WTC11 (cell line): ENCODE measurements around the gene C8B. TPM values are rescaled to one million over a fixed set of nuclear protein-coding genes. Genes with fewer than 3 reads are reported as not detected.

ENCODE experiments used
- ATAC-seq: fragments of 200-7000 bp; cut with Tn5 transposase; 2 replicates; pipeline ENCODE4 v1.10.0; 2021; ENCODE audit warnings: mild to moderate bottlenecking, moderate library complexity
- CTCF ChIA-PET: fragments of 300-600 bp; sonication (Branson Sonifier 250); formaldehyde crosslinking; loops from one replicate; lab custom pipeline; 2021; ENCODE audit warnings: antibody characterized with exemption; lab: Charles Lee
- POLR2A ChIA-PET: fragments of 350-600 bp; sonication (Branson Sonifier 250); formaldehyde crosslinking; loops from one replicate; lab custom pipeline; 2021; ENCODE audit warnings: antibody characterized with exemption; lab: Charles Lee
- DNase-seq: peaks from one replicate; pipeline ENCODE4 v3.0.0; 2021; ENCODE audit warnings: low spot score
- H3K27ac Mint-ChIP-seq: 2 replicates; pipeline ENCODE4 v1.8.0; 2021; ENCODE audit warnings: mixed read lengths
- H3K27me3 Mint-ChIP-seq: 2 replicates; pipeline ENCODE4 v1.8.0; 2021; ENCODE audit warnings: low read depth, mild to moderate bottlenecking, moderate library complexity, mixed read lengths
- H3K36me3 Mint-ChIP-seq: 2 replicates; pipeline ENCODE4 v1.8.0; 2021; ENCODE audit warnings: mixed read lengths
- H3K4me1 Mint-ChIP-seq: 2 replicates; pipeline ENCODE4 v1.8.0; 2022; ENCODE audit warnings: mixed read lengths
- H3K4me3 Mint-ChIP-seq: 2 replicates; pipeline ENCODE4 v1.8.0; 2021; ENCODE audit warnings: mild to moderate bottlenecking, moderate library complexity, mixed read lengths
- H3K9me3 Mint-ChIP-seq: 2 replicates; pipeline ENCODE4 v1.8.0; 2021; ENCODE audit warnings: mixed read lengths
- AR ChIP-seq: fragments of 250-450 bp; sonication (Bioruptor Pico); IDR thresholded peaks from 2 replicates; pipeline ENCODE4 v1.9.0; 2021; ENCODE audit warnings: mild to moderate bottlenecking
- ARID4B ChIP-seq: sonication (generic); formaldehyde crosslinking; IDR thresholded peaks from 2 replicates; pipeline ENCODE4 v1.8.0; 2023; ENCODE audit warnings: missing genetic modification reagents, mild to moderate bottlenecking, borderline replicate concordance
- ATF6 ChIP-seq: sonication (generic); formaldehyde crosslinking; IDR thresholded peaks from 2 replicates; pipeline ENCODE4 v1.8.1; 2023; ENCODE audit warnings: mild to moderate bottlenecking, missing genetic modification reagents
- E2F4 ChIP-seq: sonication (generic); formaldehyde crosslinking; IDR thresholded peaks from 2 replicates; pipeline ENCODE4 v1.8.1; 2022; ENCODE audit warnings: low read depth, mild to moderate bottlenecking, moderate library complexity, missing genetic modification reagents, borderline replicate concordance
- FOXK1 ChIP-seq: sonication (generic); formaldehyde crosslinking; IDR thresholded peaks from 2 replicates; pipeline ENCODE4 v1.8.0; 2022; ENCODE audit warnings: mild to moderate bottlenecking, moderate library complexity, missing genetic modification reagents
- FOXP1 ChIP-seq: sonication (generic); formaldehyde crosslinking; IDR thresholded peaks from 2 replicates; pipeline ENCODE4 v1.8.0; 2022; ENCODE audit warnings: missing genetic modification reagents, mild to moderate bottlenecking, moderate library complexity, borderline replicate concordance
- IRF2 ChIP-seq: sonication (generic); formaldehyde crosslinking; IDR thresholded peaks from 2 replicates; pipeline ENCODE4 v1.8.0; 2022; ENCODE audit warnings: low read depth, missing genetic modification reagents, borderline replicate concordance
- JUN ChIP-seq: sonication (generic); formaldehyde crosslinking; IDR thresholded peaks from 2 replicates; pipeline ENCODE4 v1.8.0; 2023; ENCODE audit warnings: mild to moderate bottlenecking, missing genetic modification reagents
- NFATC4 ChIP-seq: fragments of 250-450 bp; sonication (Bioruptor Pico); IDR thresholded peaks from 2 replicates; pipeline ENCODE4 v1.9.0; 2021; ENCODE audit warnings: mild to moderate bottlenecking
- NFYB ChIP-seq: sonication (generic); formaldehyde crosslinking; conservative IDR thresholded peaks from 2 replicates; pipeline ENCODE4 v1.8.0; 2022; ENCODE audit warnings: low read depth, missing genetic modification reagents
- TP53 ChIP-seq: sonication (generic); formaldehyde crosslinking; IDR thresholded peaks from 2 replicates; pipeline ENCODE4 v1.8.1; 2023; ENCODE audit warnings: mild to moderate bottlenecking, missing genetic modification reagents
- ZNF138 ChIP-seq: sonication (generic); formaldehyde crosslinking; conservative IDR thresholded peaks from 2 replicates; pipeline ENCODE4 v1.8.1; 2022; ENCODE audit warnings: mild to moderate bottlenecking, moderate library complexity, missing genetic modification reagents
- ZNF232 ChIP-seq: sonication (generic); formaldehyde crosslinking; IDR thresholded peaks from 2 replicates; pipeline ENCODE4 v1.8.0; 2022; ENCODE audit warnings: mild to moderate bottlenecking, missing genetic modification reagents
- ZNF281 ChIP-seq: sonication (generic); formaldehyde crosslinking; IDR thresholded peaks from 2 replicates; pipeline ENCODE4 v1.8.0; 2023; ENCODE audit warnings: mild to moderate bottlenecking, missing genetic modification reagents
- ZNF396 ChIP-seq: fragments of 250-450 bp; sonication (Bioruptor Pico); IDR thresholded peaks from 2 replicates; pipeline ENCODE4 v1.8.0; 2021; ENCODE audit warnings: mild to moderate bottlenecking, moderate library complexity, borderline replicate concordance
- ZNF416 ChIP-seq: fragments of 250-450 bp; sonication (Bioruptor Pico); IDR thresholded peaks from 2 replicates; pipeline ENCODE4 v1.9.0; 2021; ENCODE audit warnings: mild to moderate bottlenecking, inconsistent platforms
- total RNA-seq: library from RNA; stranded (reverse); gene quantifications from 3 replicates; pipeline ENCODE4 v1.2.3, GENCODE V29; 2021
- TF ChIP-seq, protein P1 (sequence below): sonication (generic); formaldehyde crosslinking; IDR thresholded peaks from 2 replicates; pipeline ENCODE4 v1.8.1; 2022; ENCODE audit warnings: low read depth, missing genetic modification reagents, borderline replicate concordance
- TF ChIP-seq, protein P2 (sequence below): sonication (generic); formaldehyde crosslinking; IDR thresholded peaks from 2 replicates; pipeline ENCODE4 v1.8.0; 2022; ENCODE audit warnings: mild to moderate bottlenecking, missing genetic modification reagents
- TF ChIP-seq, protein P3 (sequence below): sonication (generic); formaldehyde crosslinking; conservative IDR thresholded peaks from 2 replicates; pipeline ENCODE4 v1.8.1; 2022; ENCODE audit warnings: mild to moderate bottlenecking, missing genetic modification reagents
- TF ChIP-seq, protein P4 (sequence below): sonication (generic); formaldehyde crosslinking; IDR thresholded peaks from 2 replicates; pipeline ENCODE4 v1.8.0; 2022; ENCODE audit warnings: mild to moderate bottlenecking, missing genetic modification reagents

The C8B gene
- total RNA-seq, 1 experiment from 2014 or later: 0.46 TPM

DNA sequence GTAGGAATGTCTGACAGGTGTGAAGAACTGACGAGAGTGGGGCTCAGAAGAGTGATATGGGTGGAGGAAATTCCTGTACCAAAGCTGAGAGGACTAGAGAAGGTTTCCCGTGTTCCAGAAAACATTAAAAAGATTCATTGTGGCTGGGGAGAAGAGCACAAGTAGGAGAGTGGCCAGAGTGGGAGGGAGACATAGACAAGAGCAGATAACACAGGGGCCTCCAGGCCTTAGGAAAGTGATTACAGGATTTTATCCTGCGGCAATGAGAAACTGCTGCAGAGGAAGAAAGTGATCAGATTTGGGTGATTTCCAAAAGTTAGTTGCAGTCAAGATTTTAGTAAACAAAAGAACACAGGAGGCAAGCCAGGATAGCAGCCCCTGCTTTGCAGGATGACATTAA is 7.9 kb downstream of the C8B start (continued):
- no peak for TF ChIP-seq TP53 (CRISPR knock-in tag)
- TF ChIP-seq, protein P1, sequence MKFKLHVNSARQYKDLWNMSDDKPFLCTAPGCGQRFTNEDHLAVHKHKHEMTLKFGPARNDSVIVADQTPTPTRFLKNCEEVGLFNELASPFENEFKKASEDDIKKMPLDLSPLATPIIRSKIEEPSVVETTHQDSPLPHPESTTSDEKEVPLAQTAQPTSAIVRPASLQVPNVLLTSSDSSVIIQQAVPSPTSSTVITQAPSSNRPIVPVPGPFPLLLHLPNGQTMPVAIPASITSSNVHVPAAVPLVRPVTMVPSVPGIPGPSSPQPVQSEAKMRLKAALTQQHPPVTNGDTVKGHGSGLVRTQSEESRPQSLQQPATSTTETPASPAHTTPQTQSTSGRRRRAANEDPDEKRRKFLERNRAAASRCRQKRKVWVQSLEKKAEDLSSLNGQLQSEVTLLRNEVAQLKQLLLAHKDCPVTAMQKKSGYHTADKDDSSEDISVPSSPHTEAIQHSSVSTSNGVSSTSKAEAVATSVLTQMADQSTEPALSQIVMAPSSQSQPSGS (CRISPR knock-in tag): no peak
- no peak for TF ChIP-seq ZNF281
- no peak for TF ChIP-seq ZNF138 (CRISPR knock-in tag)
- TF ChIP-seq, protein P2, sequence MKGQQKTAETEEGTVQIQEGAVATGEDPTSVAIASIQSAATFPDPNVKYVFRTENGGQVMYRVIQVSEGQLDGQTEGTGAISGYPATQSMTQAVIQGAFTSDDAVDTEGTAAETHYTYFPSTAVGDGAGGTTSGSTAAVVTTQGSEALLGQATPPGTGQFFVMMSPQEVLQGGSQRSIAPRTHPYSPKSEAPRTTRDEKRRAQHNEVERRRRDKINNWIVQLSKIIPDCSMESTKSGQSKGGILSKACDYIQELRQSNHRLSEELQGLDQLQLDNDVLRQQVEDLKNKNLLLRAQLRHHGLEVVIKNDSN (CRISPR knock-in tag): no peak
- TF ChIP-seq ZNF396 (CRISPR knock-in tag): no peak
- no peak for TF ChIP-seq NFATC4
- TF ChIP-seq AR (CRISPR knock-in tag): no peak
- TF ChIP-seq IRF2 (CRISPR knock-in tag): no peak
- TF ChIP-seq, protein P3, sequence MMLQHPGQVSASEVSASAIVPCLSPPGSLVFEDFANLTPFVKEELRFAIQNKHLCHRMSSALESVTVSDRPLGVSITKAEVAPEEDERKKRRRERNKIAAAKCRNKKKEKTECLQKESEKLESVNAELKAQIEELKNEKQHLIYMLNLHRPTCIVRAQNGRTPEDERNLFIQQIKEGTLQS: no peak
- TF ChIP-seq ZNF416 (CRISPR knock-in tag): no peak

- ChIA-PET CTCF (no interaction called here), POLR2A (no interaction called here)
- no peak for DNase-seq
- Mint-ChIP-seq H3K27me3 (peaks cover 3% of the 10 kb centered on the region; the same call in 1 of the 2 replicates), H3K4me3 (no peak overlapping the region), H3K27ac (no peak overlapping the region), H3K36me3 (no peaks in the 10 kb centered on the region), H3K9me3 (no peaks in the 10 kb centered on the region), H3K4me1 (no peaks in the 10 kb centered on the region)
- ATAC-seq: no peak
- TF ChIP-seq NFYB (CRISPR knock-in tag): no peak
- no peak for TF ChIP-seq JUN
- TF ChIP-seq ARID4B (CRISPR knock-in tag): no peak
- TF ChIP-seq FOXP1 (CRISPR knock-in tag): no peak
- no peak for TF ChIP-seq ZNF232 (CRISPR knock-in tag)
- no peak for TF ChIP-seq ATF6 (CRISPR knock-in tag)
- TF ChIP-seq FOXK1: no peak
- TF ChIP-seq, protein P4, sequence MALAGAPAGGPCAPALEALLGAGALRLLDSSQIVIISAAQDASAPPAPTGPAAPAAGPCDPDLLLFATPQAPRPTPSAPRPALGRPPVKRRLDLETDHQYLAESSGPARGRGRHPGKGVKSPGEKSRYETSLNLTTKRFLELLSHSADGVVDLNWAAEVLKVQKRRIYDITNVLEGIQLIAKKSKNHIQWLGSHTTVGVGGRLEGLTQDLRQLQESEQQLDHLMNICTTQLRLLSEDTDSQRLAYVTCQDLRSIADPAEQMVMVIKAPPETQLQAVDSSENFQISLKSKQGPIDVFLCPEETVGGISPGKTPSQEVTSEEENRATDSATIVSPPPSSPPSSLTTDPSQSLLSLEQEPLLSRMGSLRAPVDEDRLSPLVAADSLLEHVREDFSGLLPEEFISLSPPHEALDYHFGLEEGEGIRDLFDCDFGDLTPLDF (CRISPR knock-in tag): no peak
- no peak for TF ChIP-seq E2F4 (CRISPR knock-in tag)
These were observed 11.2 kb downstream of the C8B start for GRCh38 chr1:56954664-56955063.
